GM12878 (cell line): ENCODE data around the gene ADAMTS7. TPM values are rescaled to one million over a fixed set of nuclear protein-coding genes. Genes with fewer than 3 reads are reported as not detected.

ENCODE experiments used
- ATAC-seq: fragments of 200-7000 bp; cut with Tn5 transposase; 3 replicates; pipeline ENCODE4 v1.9.1; 2020; ENCODE audit warnings: mild to moderate bottlenecking, moderate library complexity
- BruUV-seq: library from RNA; stranded (reverse); fragments of 400-500 nt; replicated peaks from 2 replicates; lab custom pipeline; 2021; lab: Mats Ljungman, UMichigan
- CTCF ChIA-PET: fragments of 300-600 bp; sonication (Branson Sonifier 250); formaldehyde crosslinking; extraction: SDS; loops from one replicate; lab custom pipeline; 2021; ENCODE audit warnings: inconsistent platforms; lab: Yijun Ruan, JAX
- POLR2A ChIA-PET: fragments of 350-600 bp; formaldehyde crosslinking; extraction: SDS; loops from one replicate; lab custom pipeline; 2021; ENCODE audit warnings: inconsistent platforms; lab: Charles Lee
- RAD21 ChIA-PET: fragments of 300-600 bp; sonication (Branson Sonifier 250); formaldehyde crosslinking; loops from one replicate; lab custom pipeline; 2023; ENCODE audit warnings: antibody characterized with exemption; ENCODE audit not compliant: unreplicated experiment; lab: Charles Lee
- SMC1A ChIA-PET: fragments of 300-600 bp; sonication (Branson Sonifier 250); formaldehyde crosslinking; loops from one replicate; lab custom pipeline; 2023; ENCODE audit not compliant: unreplicated experiment, uncharacterized antibody; lab: Charles Lee
- DNase-seq: peaks from one replicate; pipeline ENCODE4 v3.0.0-alpha.2; 2011; ENCODE audit warnings: low read depth, low spot score
- FAIRE-seq: peaks from 3 replicates; lab custom pipeline; 2011; peaks lifted over from hg19 to GRCh38; lab: Jason Lieb, UNC
- H2AFZ ChIP-seq: 2 replicates; pipeline ENCODE4 v1.6.0; 2011; ENCODE audit warnings: low read depth, low read length, control low read depth; ENCODE audit not compliant: control insufficient read depth
- H3K27ac ChIP-seq: 2 replicates; pipeline ENCODE4 v1.5.1; 2011; ENCODE audit warnings: control low read depth; ENCODE audit not compliant: control insufficient read depth, insufficient read depth
- H3K27me3 ChIP-seq, 2 experiments: replicated peaks in 1 of 2; 2 replicates each; pipeline versions ENCODE4 v1.6.0 to v1.6.1; 2011; ENCODE audit warnings: low read length in 1 of 2; ENCODE audit not compliant: control insufficient read depth in 2 of 2, insufficient read depth in 2 of 2
- H3K36me3 ChIP-seq, 2 experiments: 2 replicates each; pipeline ENCODE4 v1.5.1; 2011; ENCODE audit warnings: low read length in 1 of 2; ENCODE audit not compliant: control insufficient read depth in 2 of 2, insufficient read depth in 2 of 2
- H3K4me1 ChIP-seq: 2 replicates; pipeline ENCODE4 v1.6.1; 2011; ENCODE audit warnings: mild to moderate bottlenecking, low read length, moderate library complexity, mixed read lengths; ENCODE audit not compliant: control insufficient read depth, insufficient read depth
- H3K4me2 ChIP-seq: 2 replicates; pipeline ENCODE4 v1.6.0; 2011; ENCODE audit warnings: control low read depth; ENCODE audit not compliant: control insufficient read depth, insufficient read depth
- H3K4me3 ChIP-seq: fragments of 200-600 bp; sonication (generic); 2 replicates; pipeline ENCODE4 v1.5.1; 2016
- H3K79me2 ChIP-seq: 2 replicates; pipeline ENCODE4 v1.6.0; 2011; ENCODE audit warnings: low read length; ENCODE audit not compliant: control insufficient read depth, insufficient read depth
- H3K9ac ChIP-seq: 2 replicates; pipeline ENCODE4 v1.8.0; 2011; ENCODE audit warnings: low read length, control low read depth, mixed read lengths; ENCODE audit not compliant: control insufficient read depth, insufficient read depth
- H3K9me3 ChIP-seq: replicated peaks from 3 replicates; pipeline ENCODE4 v1.5.1; 2011; ENCODE audit warnings: mild to moderate bottlenecking, low read length; ENCODE audit not compliant: control insufficient read depth, insufficient read depth
- H4K20me1 ChIP-seq: 2 replicates; pipeline ENCODE4 v1.6.0; 2011; ENCODE audit not compliant: control insufficient read depth, insufficient read depth
- BCL11A ChIP-seq: IDR thresholded peaks from 2 replicates; pipeline ENCODE4 v1.6.1; 2011; ENCODE audit warnings: low read depth, low read length
- CHD1 ChIP-seq: IDR thresholded peaks from 2 replicates; pipeline ENCODE4 v1.6.1; 2012; ENCODE audit warnings: low read depth, low read length, improper control_type of control experiment
- CTCF ChIP-seq, 3 experiments: IDR thresholded peaks in 2 of 3; conservative IDR thresholded peaks in 1 of 3; 2 replicates each; pipeline ENCODE4 v1.5.1; 2011; ENCODE audit warnings: low read depth in 3 of 3, low read length in 3 of 3, mild to moderate bottlenecking in 3 of 3, control low read depth in 2 of 3, moderate library complexity in 2 of 3, inconsistent platforms in 1 of 3, mixed read lengths in 1 of 3; ENCODE audit not compliant: control insufficient read depth in 2 of 3, insufficient read depth in 1 of 3; ENCODE audit errors: extremely low read depth in 1 of 3
- HSF1 ChIP-seq: fragments of 150-350 bp; IDR thresholded peaks from 2 replicates; pipeline ENCODE4 v1.6.1; 2014; ENCODE audit warnings: mild to moderate bottlenecking, low read depth, low read length
- IKZF1 ChIP-seq: fragments of 450-650 bp; conservative IDR thresholded peaks from 2 replicates; pipeline ENCODE4 v1.6.1; 2017; ENCODE audit warnings: antibody characterized with exemption, mild to moderate bottlenecking
- IRF5 ChIP-seq: fragments of 450-650 bp; IDR thresholded peaks from 2 replicates; pipeline ENCODE4 v1.6.1; 2017; ENCODE audit warnings: borderline replicate concordance
- LARP7 ChIP-seq: fragments of 450-650 bp; IDR thresholded peaks from 2 replicates; pipeline ENCODE4 v1.6.1; 2017; ENCODE audit warnings: mild to moderate bottlenecking
- MTA2 ChIP-seq: fragments of 450-650 bp; IDR thresholded peaks from 2 replicates; pipeline ENCODE4 v1.6.1; 2016; ENCODE audit warnings: low read depth, mild to moderate bottlenecking, moderate library complexity
- NR2C1 ChIP-seq: fragments of 450-650 bp; IDR thresholded peaks from 2 replicates; pipeline ENCODE4 v1.6.1; 2017; ENCODE audit warnings: antibody characterized with exemption, mild to moderate bottlenecking, moderate library complexity
- POU2F2 ChIP-seq: IDR thresholded peaks from 3 replicates; pipeline ENCODE4 v1.6.1; 2011; ENCODE audit warnings: low read depth, mild to moderate bottlenecking, low read length, borderline replicate concordance
- RFX5 ChIP-seq: IDR thresholded peaks from 2 replicates; pipeline ENCODE4 v1.6.1; 2011; ENCODE audit warnings: low read depth, low read length, improper control_type of control experiment
- SMARCA5 ChIP-seq: fragments of 450-650 bp; IDR thresholded peaks from 2 replicates; pipeline ENCODE4 v1.6.1; 2017; ENCODE audit warnings: mild to moderate bottlenecking
- SREBF1 ChIP-seq: IDR thresholded peaks from 2 replicates; pipeline ENCODE4 v1.6.1; 2012; ENCODE audit warnings: mild to moderate bottlenecking, low read length
- SRF ChIP-seq, 2 experiments: IDR thresholded peaks; 2 replicates each; pipeline ENCODE4 v1.6.1; 2011; ENCODE audit warnings: low read depth in 2 of 2, low read length in 2 of 2, mild to moderate bottlenecking in 1 of 2, moderate library complexity in 1 of 2
- TCF12 ChIP-seq: IDR thresholded peaks from 2 replicates; pipeline ENCODE4 v1.6.1; 2011; ENCODE audit warnings: low read depth, mild to moderate bottlenecking, low read length
- USF1 ChIP-seq: IDR thresholded peaks from 2 replicates; pipeline ENCODE4 v1.6.1; 2011; ENCODE audit warnings: borderline replicate concordance, low read depth, mild to moderate bottlenecking, moderate library complexity, mixed read lengths, low read length; ENCODE audit not compliant: insufficient read depth; ENCODE audit errors: extremely low read length
- WRNIP1 ChIP-seq: IDR thresholded peaks from 2 replicates; pipeline ENCODE4 v1.6.1; 2011; ENCODE audit warnings: low read depth, low read length, improper control_type of control experiment, borderline replicate concordance
- YY1 ChIP-seq: IDR thresholded peaks from 2 replicates; pipeline ENCODE4 v1.6.1; 2011; ENCODE audit warnings: low read depth, mild to moderate bottlenecking, low read length
- ZNF384 ChIP-seq: IDR thresholded peaks from 2 replicates; pipeline ENCODE4 v1.6.1; 2012; ENCODE audit warnings: low read depth, mild to moderate bottlenecking, low read length, improper control_type of control experiment, borderline replicate concordance
- WGBS: methylation state at CpG from one replicate; pipeline ENCODE4 v1.1.6; 2016; ENCODE audit warnings: low lambda C conversion rate; ENCODE audit not compliant: insufficient replicate concordance, insufficient coverage; ENCODE audit errors: missing lambda C conversion rate; 5-methylcytosine and 5-hydroxymethylcytosine counted together
- in situ Hi-C: fragments of 300-500 bp; cut with MboI; formaldehyde crosslinking; loops from 9 replicates; pipeline ENCODE4 v1.14.3; 2018; ENCODE audit warnings: mixed read lengths
- intact Hi-C: fragments of 100-400 bp; cut with micrococcal nuclease; formaldehyde crosslinking; loops from one replicate; pipeline ENCODE4 v1.14.2; 2022; ENCODE audit not compliant: unreplicated experiment
- polyA plus RNA-seq, 11 experiments: library from polyadenylated mRNA; depleted of rRNA in 4 of 11; unstranded in 6 of 11; stranded (reverse) in 5 of 11; fragments of >200 nt; fragmentation: Nextera tagmentation in 4 of 11; fragmentation: Illumina TruSeq in 1 of 11; extraction: Ambion mirVana in 4 of 11; extraction: Trizol in 1 of 11; gene quantifications; 1 replicate in 1 of 11; 2 replicates in 10 of 11; pipeline versions ENCODE4 v1.2.1 to v1.2.3, GENCODE V29; 2011 to 2016; ENCODE audit warnings: inconsistent platforms in 2 of 11, missing spikeins in 2 of 11, low read depth in 1 of 11
- total RNA-seq, 4 experiments: library from RNA; depleted of rRNA in 3 of 4; stranded (reverse); fragments of >200 nt in 3 of 4; fragmentation: Illumina TruSeq in 1 of 4; extraction: Trizol in 1 of 4; gene quantifications; 2 replicates each; pipeline versions ENCODE4 v1.2.1 to v1.2.3, GENCODE V29; 2013 to 2021

ADAMTS7 gene
- total and polyA plus RNA-seq, 10 of the 15 experiments (the other 5 are each of a cell fraction or from before 2014, with no cell fraction given) = 0.03 to 0.28 (median 0.06) TPM; not detected in 6

GRCh38 chr15:78730955-78731354 is 80.3 kb downstream of the ADAMTS7 start:
- H2AFZ ChIP-seq = no peak overlapping the region
- no peaks in the 10 kb centered on the region for H3K79me2 ChIP-seq
- FAIRE-seq (no peak), ATAC-seq (no peak), DNase-seq (no peak)
- ChIA-PET RAD21 (no interaction called here), POLR2A (no interaction called here), SMC1A (no interaction called here), CTCF (no interaction called here)
- H4K20me1 ChIP-seq = no peaks in the 10 kb centered on the region
- in situ Hi-C loops (no loop called here), intact Hi-C loops (no loop called here)
- WGBS = 74% methylated on average over 6 of the region's 6 CpGs
- H3K4me2 ChIP-seq = no peak overlapping the region
- peaks cover 0 to 1% of the 10 kb centered on the region in 2 experiments; a peak in 1 of 4 replicates for H3K27me3 ChIP-seq
- H3K4me1 ChIP-seq = no peaks in the 10 kb centered on the region
- H3K9ac ChIP-seq = no peak overlapping the region
- no peaks in the 10 kb centered on the region for H3K9me3 ChIP-seq
- no peaks in the 10 kb centered on the region for H3K36me3 ChIP-seq
- TF ChIP-seq ZNF384 = no peak
- no peak for TF ChIP-seq CTCF (IDR thresholded peaks at IDR 0.05 in 2 of 3, conservative IDR thresholded peaks at IDR 0.05 in 1 of 3; ENCODE audit: control insufficient read depth in 2 of 3, extremely low read depth in 1 of 3, insufficient read depth in 1 of 3, low read depth in 3 of 3, low read length in 3 of 3)
- TF ChIP-seq WRNIP1 = no peak
- no peak for TF ChIP-seq CHD1
- no peak for TF ChIP-seq NR2C1
- TF ChIP-seq SREBF1 = no peak
- no peak for TF ChIP-seq IKZF1
- TF ChIP-seq IRF5 = no peak
- TF ChIP-seq MTA2 = no peak
- no peak for TF ChIP-seq USF1
- no peak for TF ChIP-seq SRF (IDR thresholded peaks at IDR 0.05; ENCODE audit: low read depth in 2 of 2, low read length in 2 of 2)
- TF ChIP-seq POU2F2 = no peak
- no peak for TF ChIP-seq HSF1
- TF ChIP-seq BCL11A = no peak
- no peak for TF ChIP-seq LARP7
- no peak for TF ChIP-seq RFX5
- no peak for TF ChIP-seq SMARCA5
- no peak for TF ChIP-seq TCF12
- TF ChIP-seq YY1 = no peak
- no peak overlapping the region for H3K27ac ChIP-seq
- no peak overlapping the region for H3K4me3 ChIP-seq
- BruUV-seq = no TSS peak
